Right renal pelvis (tissue), 4 donors: ENCODE results near the gene GAL3ST2. TPM values are rescaled to one million over a fixed set of nuclear protein-coding genes. Genes with fewer than 3 reads are reported as not detected.
"Not testable (repeated sequence)": the region's sequence is repeated elsewhere in the genome, so short reads cannot be mapped to it uniquely, and the experiment has no call there.

ENCODE experiments used
- DNase-seq, 4 donors: peaks; one replicate each; pipeline ENCODE4 v3.0.0-alpha.2; 2013; ENCODE audit warnings: low read depth in 4 of 4, low spot score in 3 of 4, missing footprints in 1 of 4
- polyA plus RNA-seq, 4 donors: library from polyadenylated mRNA; unstranded; fragments of 120-200 nt; gene quantifications; one replicate each; pipeline ENCODE4 v1.2.1, GENCODE V29; 2013; ENCODE audit not compliant: insufficient read length in 4 of 4

The GAL3ST2 gene
- polyA plus RNA-seq, result under 1 TPM; 0.18 to 0.92 (median 0.43) TPM

DNA sequence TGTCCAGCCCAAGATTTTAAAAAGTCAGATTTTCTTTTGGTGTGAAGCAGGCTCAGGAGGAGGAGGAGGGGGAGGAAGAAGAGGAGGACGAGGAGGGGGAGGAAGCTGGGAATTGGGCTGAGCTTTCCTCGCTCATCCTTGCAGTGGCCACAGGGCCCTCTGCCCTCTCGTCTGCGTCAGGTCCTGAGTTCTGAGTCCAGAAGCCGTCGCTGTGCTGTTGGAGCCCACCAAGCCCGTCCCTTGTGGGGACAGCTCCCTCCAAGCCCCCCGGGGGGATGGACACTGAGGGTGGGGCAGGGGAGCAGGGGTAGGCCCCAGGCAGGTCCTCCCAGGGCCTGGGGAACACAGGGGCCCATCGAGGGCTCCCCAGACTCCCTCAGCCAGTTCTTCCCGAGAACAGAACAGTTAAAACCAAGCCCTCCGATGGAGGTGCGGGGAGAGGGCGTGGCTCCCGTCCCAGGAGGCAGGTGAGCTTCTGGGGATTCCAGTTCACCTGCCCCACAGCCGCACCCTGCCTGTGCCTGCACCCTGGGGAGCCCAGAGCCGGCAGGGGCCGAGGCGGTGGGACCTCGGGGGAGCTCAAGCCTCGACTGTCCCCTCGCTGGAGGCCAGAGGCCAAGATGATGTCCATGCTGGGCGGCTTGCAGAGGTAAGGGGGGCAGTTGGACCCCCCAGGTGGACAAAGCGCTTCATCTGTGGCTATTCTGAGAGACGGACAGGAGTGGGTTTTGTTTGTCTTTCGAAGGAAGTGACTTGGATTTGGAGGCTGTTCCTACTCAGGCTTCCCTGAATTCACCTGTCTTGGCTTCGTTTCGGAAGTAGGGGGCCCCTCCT, at the start of gene GAL3ST2:
GAL3ST2 (plus strand) TSS at position 487 of the 834 bp plus-strand sequence; CDS start at position 621, 134 bp downstream.
- DNase-seq, result no peak

GRCh38 chr2:241728000-241728399, 48.6 kb upstream of the GAL3ST2 start:
- no peak for DNase-seq

DNA sequence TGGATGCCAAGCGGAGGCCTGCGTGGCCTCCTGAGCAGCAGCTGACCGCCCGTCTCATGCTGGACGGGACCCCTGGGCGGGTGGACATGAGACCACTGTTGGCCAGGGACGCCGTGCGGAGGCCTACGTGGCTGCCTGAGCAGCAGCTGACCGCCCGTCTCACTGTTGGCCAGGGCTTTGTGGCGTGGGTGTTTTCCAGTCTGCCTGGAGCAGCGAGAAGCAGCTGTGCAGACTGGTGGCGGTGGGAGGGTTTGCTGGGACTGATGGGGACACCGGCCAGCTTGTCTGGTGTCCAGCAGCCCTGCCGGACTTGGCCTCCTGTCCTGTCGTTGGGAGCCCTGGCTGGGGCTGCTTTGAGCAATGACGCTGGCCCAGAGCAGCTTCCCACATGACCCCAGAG, 48.0 kb upstream of the GAL3ST2 start:
- DNase-seq, result no peak

DNA sequence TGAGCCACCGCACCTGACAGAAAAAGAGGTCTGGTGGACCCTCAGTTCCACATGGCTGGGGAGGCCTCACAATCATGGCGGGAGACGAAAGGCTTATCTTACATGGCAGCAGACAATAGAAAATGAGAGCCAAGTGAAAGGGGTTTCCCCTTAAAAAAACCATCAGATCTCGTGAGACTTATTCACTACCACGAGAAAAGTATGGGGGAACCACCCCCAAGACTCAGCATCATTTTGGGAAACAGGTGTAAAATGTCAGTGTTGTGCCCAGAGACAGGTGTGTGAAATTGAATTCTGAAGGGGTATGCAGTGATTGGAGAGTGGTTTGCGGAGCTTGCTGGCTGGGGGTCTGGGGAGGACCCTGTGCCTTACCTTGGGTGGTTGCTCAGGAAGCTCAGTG, 46.8 kb upstream of the GAL3ST2 start:
- no peak for DNase-seq

GRCh38 chr2:241730671-241731293, 45.8 kb upstream of the GAL3ST2 start:
- no peak for DNase-seq

GRCh38 chr2:241732513-241733186, 44.0 kb upstream of the GAL3ST2 start:
- DNase-seq, result peak in 1 of 4 donors; percentile 38

DNA sequence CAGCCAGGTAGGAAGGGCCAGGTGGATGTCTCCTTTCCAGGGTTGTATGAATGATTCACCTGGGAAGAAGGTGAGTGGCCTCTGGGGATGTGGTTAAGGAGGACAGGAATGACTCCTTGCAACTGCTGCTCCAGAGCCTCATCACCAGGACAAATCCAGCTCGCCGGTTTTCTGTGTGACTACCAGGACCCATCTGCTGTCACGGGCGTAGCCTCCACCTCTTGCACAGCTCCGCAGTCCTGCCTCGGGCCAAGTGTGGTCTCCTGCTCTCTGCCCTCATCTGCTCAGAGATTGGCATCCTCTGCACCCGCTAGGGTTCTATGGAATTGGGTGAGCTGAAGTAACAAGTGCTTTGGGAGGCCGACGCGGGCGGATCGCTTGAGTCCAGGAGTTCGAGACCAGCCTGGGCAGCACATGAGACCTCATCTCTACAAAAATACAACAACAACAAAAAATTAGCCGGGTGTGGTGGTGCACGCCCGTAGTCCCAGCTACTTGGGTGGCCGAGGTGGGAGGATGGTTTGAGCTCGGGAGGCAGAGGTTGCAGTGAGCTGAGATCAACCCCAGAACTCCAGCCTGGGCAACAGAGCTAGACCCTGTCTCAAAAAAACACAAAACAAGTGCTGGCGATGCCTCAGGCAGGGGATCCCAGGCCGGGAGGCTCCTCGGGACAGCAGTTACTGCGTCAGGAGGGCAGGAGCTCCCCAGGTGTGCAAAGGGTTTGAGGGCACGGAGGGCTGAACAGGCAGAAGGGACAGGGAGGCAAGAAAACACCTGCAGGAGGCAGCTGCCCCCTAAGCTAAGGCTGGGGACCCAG, 43.0 kb upstream of the GAL3ST2 start:
- no peak for DNase-seq

DNA sequence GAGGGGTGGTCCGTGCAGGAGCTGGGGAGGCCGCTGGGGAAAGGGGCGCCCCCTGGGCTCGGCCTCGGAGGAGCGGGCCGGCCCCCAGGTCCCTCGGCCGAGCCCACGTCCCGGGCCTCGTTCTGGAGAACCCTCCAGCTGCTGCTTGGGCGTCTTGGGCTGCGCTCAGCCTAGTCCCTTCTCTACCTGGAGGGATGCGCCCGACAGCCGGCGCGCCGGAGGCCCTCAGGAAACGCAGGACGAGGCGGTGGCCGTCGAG, 42.5 kb upstream of the GAL3ST2 start:
- DNase-seq, result no peak

- peak; percentile 72 to 81 (median 78) for DNase-seq
Measured at GRCh38 chr2:241734467-241735208, 42.0 kb upstream of the GAL3ST2 start, which contains the start of gene D2HGDH. TSS of gene D2HGDH (plus strand) at chr2:241734630. CDS start at chr2:241735225, 595 bp downstream.

DNA sequence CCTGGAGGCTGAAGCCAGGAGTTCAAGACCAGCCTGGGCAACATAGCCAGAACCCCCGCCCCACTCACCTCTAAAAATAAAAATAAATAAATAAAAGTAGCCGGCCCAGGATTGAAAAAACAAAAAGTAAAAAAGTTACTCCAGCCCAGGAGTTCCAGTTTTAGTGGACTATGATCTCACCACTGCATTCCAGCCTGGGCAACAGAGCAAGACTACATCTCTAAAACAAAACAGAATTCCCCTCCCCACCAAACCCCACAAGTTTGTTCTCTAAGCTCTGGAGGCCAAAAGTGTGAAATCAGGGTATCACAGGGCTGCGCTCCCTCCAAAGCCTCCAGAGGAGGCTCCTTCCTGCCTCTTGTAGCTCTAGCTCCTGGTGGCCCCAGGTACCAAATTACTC, 40.5 kb upstream of the GAL3ST2 start:
- no peak for DNase-seq

DNA sequence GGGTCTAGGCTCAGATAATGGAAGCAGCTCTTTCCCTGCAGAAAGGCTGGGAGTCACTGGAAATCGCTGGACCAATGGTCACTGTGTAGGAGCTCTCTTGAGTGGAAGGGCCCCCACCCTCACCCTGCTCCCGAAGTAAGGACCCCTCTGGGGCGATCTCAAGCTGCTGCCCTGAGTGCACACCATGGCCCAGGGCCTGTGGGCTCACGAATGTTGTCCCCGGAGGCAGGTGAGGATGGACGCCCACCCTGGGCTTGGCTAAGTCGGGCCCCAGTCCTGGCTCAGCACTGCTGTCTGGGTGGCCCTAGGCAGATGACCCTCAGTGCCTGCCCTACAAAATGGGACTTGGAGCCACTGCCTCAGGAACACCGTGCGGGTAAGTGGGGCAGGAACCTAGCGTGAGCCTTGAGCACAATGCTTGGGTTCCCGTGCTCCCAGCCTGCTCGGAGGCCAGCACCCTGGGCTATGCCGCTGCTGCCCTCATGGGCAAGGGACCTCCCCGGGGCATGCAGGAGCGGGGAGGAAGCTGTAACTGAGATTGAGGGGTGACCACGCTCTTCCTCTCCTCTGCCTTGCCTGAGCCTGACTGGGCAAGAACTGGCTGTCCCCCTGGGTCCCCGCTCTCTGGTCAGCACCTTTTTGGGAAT, 38.5 kb upstream of the GAL3ST2 start:
- no peak for DNase-seq

DNA sequence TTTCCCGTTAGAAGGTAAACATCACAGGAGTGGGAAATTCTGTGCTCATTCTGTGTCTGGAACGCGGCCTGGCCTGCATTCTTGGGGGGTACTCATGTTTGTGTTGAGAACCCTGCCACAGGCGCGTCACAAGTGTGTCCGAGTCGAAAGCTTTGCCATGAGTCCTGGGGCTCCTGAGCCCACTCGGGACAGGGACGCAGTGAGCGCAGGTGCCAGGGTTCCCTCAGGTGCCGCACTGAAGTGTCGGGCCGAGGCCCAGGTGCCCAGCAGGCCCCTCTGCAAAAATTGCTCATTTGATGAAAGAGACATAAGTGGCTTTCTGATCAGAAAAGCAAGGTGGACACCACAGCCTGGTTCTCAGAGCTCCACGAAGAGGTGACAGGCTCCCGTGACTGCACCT, 37.4 kb upstream of the GAL3ST2 start:
- no peak for DNase-seq

DNA sequence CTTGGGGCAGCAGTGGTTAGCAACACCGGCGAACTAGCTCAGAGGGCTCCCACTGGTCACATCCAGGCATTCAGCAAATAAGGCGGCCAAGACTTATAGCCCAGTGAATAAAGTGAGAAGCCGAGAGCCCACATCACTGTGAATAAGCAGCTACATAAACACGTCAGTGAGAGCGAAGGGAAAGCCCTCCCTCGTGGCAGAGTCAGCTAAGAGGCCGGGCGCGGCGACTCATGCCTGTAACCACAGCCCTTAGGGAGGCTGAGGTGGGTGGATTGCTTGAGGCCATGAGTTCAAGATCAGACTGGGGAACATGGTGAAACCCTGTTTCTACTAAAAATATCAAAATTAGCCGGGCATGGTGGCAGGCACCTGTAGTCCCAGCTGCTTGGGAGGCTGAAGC, 37.0 kb upstream of the GAL3ST2 start:
- DNase-seq, result no peak

DNA sequence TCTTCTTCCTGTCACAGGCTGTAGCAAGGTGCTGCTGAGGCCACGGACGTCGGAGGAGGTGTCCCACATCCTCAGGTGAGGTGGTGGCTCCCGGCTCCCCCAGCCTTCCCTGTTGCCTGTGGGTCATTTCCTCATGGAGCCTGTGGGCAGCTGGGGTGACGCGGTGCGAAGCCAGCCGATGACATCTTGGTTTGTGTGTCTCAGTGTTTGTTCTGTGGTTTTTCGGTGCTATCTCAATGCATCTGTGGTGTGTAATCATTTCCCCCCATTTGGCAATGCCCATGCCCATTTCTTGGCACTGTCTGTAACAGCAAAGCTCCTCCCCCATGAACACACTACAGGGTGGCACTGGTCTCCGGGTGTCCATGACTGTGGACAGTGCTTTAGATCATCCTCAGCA, 35.6 kb upstream of the GAL3ST2 start:
- no peak for DNase-seq

DNA sequence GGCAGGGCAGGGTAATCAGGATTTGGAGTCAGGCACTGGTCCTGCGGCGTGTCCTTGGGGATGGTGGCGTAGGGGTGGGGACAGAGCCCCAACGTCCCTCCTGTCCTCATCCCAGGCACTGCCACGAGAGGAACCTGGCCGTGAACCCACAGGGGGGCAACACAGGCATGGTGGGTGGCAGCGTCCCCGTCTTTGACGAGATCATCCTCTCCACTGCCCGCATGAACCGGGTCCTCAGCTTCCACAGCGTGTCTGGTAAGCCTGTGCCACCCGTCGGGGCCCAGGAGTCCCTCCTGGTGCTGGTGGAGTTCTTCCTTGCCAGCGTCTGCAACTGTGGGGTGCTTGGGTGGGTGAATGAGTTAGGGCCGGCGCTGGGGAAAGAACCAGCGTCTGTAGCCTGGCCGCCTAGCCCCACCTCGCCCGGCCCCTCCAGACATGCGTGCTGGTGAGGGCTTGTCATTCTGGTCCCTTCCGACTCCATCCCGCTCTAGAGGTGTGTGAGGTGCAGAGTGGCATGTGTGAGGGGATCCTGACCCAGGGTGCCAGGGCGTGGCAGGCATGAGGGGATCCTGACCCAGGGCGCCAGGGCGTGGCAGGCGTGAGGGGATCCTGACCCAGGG, 34.2 kb upstream of the GAL3ST2 start:
- no peak for DNase-seq

- DNase-seq, result not testable (repeated sequence)
Measured at GRCh38 chr2:241743008-241743407, 33.6 kb upstream of the GAL3ST2 start.

- no peak for DNase-seq
Measured at GRCh38 chr2:241743620-241744019, 33.0 kb upstream of the GAL3ST2 start.

DNA sequence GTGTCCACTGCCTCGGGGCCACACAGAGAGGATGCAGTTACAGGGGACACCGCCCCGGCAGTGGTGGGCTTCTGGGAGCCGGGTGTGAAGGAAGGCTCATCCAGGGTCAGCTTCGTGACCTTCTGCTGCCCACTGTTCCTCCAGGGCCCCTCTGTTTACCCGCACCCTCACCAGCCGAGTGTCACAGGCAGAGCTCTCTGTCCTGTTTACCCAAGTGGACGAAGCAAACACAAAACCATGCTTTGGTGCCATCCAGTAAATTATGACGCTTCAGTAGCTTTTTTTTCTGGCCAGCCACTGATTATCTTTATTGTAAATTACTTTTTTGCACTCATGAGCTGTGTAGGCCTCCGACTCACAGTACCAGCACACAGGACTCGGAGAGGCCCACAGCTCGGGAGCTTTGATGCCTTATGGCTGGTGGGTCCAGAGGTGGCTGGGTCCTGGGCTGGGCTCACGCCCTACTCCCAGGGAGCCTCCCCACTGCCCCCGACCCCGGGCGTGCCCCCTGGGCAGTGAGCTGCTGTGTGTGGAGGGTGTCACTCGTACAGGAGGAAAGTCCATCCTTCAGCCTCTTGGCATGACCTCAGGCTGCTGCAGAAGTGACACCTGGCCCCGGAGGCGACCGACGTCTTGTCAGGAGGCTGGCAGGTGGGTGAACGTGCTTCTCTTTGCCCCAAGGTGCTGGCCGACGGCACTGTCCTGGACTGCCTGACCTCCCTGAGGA, 32.4 kb upstream of the GAL3ST2 start:
- no peak for DNase-seq

GRCh38 chr2:241745276-241745675, 31.3 kb upstream of the GAL3ST2 start:
- DNase-seq, result no peak
